Pons (tissue), 1 donor: ENCODE data around the gene GHRHR.

Experiments
- DNase-seq: peaks from one replicate; pipeline ENCODE4 v3.0.0-alpha.2; 2016; ENCODE audit warnings: low spot score

GHRHR gene

DNA sequence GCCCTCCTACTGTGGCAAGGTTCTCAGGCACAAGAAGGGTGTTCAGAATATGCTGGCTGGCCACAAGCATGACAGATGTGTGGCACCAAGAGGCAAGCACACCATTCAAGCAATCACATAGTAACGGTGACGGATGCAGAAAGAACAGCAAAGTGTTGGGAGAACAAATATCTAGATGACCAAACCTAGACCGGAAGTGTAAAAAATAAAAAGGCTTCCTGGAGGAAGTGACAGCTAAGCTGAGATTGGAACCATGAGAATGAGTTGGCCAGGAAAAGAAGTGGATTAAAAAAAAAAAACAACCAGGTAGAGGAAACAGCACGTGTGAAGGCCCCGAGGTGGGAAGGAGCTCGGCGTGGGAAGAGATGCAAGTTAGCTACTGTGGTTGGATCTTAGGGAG, 22.0 kb downstream of the GHRHR start:
- no peak for DNase-seq

DNA sequence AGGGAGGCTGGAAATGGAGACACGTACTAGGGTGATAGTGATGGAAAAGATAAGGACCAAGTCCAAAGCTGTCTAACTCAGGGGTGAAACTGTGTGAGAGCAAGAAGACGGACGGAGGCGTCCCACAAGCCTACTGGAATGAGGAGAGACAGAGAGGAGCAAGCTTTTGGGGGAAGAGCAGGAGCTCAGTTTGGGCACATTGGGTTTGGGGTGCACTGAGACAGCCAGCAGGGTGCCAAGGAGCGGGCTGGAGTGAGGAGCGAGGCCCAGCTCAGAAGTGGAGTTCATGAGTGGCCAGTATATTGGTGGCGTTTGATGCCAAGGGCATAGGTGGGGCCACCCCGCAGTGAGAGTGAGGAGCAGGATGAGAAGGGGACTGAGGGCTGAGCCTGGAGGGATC, 22.6 kb downstream of the GHRHR start:
- DNase-seq: no peak

DNA sequence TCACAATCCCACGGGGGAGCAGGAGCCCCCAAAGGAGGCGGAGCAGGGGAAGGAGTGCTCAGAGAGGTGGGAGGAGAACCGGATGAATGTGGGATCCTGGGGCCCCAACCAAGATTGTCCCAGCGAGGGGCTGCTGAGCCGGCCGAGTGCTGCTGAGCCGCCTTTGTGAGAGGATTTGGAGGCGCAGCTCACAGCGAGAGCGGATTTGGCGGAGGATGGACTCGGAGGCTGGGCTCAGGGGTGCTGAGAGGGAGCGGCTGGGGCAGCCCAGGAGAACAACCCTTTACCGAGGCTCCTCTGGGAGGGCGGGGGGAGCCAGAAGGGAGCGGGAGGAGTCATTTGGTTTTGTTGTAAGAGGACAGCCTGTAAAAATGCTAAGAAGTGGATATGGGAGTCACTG, 23.0 kb downstream of the GHRHR start:
- no peak for DNase-seq

DNA sequence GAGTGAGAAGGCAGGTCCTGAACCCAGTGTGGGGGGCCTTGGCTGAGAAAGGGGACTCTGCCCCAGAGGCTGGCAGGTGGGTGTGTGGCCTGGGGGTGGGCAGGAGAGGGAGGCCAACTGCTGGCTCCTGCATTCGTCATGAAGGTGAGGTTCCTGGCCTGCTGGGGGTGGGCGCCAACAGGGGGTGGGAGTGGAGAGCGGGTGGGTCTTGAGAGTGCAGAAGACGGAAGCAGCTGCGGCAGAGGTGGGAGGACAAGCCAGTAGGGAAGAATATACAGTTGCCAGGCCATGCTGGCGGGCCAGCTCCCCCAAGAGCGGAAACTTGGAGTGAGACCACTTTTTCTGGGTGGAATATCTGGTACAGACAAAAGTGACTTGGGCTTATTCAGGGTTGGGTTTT, 23.4 kb downstream of the GHRHR start:
- no peak for DNase-seq

DNA sequence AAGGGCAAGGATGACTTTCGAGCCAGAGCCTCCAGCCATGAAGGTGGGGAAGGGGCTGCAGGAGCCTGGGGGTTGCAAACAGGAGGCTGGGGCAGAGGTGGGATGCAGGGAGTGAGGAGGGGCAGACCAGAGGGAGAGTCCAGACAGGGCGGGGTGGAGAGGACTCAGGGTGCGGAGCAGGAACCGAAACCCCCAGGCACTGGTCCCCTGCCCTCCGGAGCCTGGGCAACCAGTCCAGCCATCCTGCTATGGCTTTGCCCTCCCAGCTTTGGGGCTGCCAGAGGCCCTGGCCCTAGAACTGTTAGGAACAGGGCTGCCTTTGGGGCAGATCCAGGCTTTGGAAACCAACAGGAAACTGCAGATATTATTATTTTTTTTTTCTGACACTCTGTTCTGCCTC, 24.2 kb downstream of the GHRHR start:
- no peak for DNase-seq

DNA sequence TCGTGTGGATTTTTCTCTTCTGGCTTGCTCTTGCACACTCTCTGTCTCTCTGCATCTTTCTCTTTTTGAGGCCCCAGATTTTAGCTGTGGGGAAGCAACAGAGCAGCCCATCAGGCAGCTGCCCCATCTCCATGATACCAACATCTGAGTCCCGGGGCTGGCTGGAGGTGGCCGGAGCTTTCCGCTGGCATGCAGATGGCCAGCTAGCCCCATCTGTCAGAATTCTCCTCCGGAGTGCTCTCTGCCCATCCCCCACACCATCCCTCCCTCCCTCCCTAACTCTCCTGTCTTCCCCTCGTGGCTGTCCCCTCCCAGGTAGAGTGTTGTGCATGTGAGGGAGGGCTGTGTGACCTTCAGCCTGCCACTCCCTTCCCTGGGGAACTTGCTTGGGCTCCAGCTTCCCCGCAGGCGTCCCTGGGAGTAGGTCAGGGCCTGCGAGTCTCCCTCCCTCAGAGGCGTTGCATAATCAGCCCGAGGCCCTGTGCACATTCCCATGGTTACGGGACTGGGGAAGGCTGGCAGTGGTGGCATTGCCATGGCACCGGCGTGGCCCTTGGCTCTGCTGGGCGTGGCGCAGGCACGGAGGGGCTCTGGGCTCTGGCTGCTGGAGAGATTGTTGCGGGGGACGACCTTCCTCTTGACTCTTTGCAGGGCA, 24.7 kb downstream of the GHRHR start:
- peak; percentile 29 for DNase-seq

DNA sequence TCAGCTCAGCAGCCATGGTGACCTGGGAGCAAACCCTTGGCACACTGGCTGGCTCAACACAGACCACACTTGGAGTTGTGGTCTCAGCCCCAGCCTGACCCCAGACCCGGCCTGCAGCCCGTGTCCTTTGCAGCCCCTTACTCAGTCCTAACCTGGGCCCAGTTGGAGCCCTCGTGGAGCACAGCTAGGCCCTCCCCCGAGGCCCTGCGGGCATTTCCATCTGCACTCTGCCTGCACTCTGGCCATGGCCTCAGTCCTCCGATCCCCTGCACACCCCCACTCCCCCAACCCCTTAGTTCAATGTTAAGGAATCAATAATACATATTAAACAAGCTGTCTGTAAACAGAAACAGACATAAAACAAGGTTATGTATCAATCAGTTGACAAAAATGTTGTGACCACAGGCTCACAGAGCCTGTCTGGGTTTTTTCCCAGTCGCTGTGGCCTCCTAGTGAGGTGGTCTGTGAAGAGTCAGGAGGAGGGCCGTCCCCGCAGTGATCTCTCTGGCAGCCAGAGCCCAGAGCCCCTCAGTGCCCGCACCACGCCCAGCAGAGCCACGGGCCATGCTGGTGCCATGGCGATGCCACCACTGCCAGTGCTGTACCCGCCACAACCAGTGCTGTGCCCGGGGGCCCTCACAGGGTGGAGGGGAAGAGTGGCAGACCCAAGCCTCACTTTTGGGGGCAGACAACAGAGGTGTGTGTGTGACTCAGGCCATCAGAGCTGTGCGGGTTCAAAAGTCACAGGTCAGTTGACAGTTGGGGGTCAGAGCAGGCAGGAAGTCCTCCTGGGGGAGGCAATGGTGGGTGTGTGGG, 25.5 kb downstream of the GHRHR start:
- DNase-seq: no peak

DNA sequence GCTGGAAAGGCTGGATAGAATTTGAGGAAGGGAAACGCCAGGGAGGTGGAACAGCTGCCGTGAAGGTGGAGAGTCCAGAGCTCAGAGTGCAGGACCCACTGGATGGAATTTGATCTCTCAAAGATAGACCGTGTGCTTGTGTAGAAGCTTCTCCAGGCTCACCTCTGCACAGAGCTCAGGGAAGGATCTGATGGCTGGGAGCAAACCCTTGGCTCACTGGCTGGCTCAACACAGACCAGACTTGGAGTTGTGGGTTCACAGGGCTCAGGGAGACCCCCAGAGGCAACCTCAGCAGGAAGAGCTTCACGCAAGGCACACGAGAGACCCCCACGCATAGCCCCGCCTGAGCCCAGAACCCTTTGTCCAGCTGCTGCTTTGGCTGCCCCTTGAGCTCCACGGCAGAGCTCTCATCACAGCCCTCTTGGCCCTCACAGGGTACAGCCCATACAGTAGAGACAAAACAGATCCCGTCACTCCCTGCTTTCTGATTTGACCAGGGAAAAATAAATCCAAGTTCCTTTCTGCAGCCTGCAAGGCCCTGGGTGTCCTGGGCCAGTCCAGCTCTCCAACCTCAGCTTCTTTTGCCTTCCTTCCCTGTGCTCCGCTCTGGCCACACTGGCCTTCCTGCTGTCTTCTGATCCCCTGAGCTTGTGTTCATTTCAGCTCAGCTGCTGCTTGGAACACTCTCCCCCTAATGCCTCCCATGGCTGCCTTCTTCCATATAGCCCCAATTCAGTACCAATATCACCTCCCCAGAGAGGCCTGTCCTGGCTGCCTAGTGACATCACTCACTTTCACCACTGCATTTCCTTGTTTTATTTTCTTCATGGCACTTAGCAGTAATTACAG, 26.3 kb downstream of the GHRHR start:
- DNase-seq: no peak

DNA sequence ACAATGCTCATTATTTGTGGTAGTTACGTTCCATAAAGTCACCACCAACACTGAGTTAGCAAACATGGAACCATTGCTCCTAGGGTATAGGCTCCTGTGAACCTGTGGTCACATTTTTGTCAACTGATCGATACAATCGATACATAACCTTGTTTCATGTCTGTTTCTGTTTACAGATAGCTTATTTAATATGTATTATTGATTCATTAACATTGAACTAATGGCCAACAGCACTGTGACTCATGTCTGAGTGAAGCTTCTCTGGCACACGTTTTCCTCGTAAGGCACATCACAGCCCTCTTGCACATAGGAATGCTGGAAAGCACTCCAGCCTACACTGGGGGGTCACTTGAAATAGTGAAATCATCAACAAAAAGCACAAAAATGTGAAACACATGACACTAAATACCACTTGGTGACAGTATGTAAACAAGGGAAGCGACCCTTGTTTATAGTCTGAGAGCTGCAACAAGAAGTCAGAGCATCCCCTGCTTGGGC, 27.0 kb downstream of the GHRHR start:
- no peak for DNase-seq

DNA sequence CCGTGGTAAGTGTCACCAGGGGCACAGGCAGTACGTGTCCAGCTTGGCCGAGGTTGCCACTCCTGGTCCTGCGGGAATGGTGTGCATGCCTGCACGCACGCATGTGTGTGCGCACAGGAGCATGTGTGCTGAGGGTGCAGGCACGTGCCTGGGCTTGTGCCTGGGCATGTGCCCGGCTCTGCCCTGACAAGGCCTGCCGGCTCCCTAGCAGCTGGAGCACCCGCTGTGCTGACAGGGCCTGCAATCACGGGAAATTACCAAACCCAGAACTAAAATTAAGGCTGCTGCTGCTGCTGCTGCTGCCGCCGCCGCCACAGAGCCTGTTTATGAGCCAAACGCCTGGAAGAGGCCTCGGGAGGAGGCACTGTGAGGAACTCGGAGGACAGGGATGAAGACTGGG, 28.7 kb downstream of the GHRHR start:
- DNase-seq: no peak

DNA sequence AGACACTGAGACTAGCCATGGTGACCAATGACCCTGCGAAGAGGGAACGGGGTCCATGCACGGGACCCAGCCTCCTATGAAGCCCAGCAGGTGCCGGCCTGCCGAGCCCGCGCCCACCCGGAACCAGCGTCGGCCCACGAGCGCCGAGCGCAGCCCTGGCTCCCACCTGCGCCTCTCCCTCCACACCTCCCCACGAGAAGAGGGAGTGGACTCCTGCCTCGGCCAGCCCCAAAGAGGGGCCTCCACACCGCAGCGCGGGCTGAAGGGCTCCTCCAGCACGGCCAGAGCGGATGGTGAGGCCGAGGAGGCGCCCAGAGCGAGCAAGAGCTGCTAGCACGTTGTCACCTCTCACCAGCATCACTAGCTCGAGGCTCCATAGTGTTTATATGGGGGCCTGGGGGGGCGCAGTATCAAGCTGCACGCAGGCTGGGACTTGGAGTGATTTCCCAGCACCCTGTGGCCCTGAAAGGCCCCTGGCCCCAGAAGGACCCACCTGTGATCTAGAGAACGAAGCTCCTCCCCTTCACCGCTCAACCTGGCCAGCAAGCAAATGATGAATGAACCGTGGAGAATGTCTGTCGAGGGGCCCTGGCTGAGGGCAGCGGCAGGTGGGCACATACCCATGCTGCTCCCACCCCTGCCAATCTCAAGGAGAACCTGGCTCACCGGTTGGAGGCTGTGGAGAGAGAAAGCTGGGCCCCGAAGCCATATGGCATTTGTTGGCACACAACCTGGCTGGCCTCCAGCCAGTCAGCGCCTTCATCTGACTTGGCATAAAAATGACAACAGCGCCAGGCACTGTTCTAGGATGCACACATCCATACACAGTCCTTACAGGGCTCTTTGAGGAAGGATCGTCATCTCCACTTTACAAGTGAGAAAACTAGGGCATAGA, 30.7 kb downstream of the GHRHR start:
- DNase-seq: no peak

DNA sequence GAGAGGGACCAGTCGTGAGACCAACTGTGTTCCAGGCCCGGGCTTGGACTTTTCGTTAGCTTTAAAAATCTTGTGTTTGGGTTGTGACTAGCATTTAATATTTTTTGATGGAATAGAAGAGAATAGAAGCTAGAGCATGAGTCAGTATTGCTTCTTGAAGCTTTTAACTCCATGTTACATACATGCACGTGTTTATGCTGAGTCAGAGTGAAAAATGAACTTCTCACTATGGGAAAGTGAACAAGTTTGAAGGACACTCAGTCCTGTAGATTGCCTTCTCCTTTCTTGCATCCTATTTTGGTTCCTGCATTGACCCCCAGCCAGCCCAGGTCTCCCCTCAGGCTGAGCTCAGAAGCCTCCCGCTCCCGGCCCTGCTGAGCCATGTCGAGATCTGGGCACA, 31.8 kb downstream of the GHRHR start:
- DNase-seq: no peak

DNA sequence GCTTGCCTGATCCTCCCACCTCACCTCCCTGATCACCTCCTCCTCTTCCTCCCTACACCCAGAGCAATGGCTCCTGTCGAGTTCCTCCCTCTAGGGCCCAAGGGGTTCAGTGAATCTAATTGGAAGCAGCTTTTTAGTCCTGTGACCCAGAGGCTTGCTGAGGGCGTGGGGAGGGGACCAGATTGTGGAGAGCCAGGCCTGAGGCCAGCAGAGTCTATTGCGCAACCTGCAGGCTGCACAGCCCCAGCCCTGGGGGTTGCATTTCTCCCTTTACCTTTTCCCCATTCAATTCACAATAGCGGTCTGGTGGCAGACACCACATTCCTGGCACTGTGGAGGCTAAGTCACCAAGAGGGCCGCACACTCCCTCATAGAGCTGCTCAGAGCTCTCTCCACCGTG, 32.5 kb downstream of the GHRHR start:
- DNase-seq: no peak

DNA sequence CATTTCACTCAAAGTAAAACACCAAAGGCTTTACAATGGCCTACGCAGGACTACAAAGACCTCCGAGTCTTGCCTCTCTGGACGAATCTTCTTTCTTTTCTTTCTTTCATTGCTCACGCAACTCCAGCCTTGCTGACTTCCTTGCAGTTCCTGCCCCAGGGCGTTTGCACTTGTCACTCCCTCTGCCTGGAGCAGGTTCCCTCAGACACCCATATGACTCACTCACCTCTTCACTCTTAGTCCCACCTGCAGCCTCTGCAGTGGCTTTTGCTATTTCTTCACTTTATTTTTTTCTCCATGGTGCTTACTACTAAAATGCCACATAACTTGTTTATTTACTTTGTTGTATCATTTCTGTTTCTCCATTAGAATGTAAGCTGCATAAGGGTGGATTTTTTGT, 33.1 kb downstream of the GHRHR start:
- DNase-seq: no peak

DNA sequence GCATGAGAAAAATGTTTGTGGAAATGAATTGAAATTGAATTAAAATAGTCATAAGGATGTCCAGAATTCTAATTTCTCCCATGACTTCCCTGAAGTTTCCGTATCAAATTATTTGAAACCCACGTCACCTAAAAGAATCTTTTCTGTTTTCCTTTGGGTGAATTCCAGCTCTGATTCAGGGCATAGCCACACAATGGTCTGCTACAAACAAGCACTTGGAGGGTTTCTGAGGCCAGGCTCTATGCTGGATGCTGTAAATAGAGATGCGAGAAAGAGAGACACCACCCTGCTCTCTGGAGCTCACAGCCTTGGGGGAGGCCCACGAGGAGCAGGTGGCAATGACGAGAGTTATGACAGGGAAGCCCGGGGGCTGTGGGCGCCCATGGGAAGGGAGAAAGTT, 33.6 kb downstream of the GHRHR start:
- no peak for DNase-seq

DNA sequence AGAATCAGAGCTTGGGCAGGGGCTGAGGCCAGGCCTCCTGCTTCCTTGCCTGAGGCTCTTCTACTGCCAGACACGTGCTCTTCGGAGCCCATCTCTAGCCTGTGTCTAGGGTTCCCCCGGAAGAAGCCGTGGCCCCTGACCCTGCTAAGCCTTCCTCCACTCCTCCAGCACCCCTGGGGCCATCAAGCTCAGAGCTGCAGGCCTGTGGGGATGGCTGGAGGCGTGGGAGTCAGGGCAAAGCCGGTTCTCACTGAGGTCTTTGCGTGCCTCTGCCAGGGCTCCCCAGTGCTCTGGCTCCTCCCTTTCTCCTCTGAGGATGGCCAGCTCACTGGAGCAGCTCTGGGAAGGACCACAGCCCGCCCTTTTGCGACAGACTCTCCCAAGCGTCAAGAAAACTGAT, 34.4 kb downstream of the GHRHR start:
- no peak for DNase-seq

DNA sequence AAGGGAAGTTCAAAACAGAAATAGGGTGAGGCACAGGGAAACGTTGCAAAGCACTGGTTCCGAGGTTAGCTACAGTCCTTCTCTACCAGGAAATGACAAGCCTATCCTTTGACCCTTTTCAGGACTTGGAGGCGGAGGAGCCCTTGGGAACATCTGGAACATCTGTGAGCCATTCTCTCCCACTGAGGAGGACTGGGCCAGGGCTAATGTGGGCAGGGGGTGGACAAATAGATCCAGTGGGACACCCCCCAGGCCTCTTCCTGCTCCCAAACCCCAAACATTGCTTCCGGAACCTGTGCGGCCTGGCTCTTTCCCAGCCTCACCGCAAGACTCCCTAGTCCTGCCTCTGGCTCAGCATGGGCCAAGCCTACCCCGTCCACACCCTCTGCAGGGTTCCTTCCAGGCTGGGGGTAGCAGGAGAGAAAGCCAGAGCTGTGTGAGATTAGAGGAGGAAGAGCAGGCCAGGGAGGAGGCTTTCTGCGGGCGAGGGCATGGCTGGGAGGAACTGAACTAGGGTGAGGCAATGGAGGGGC, 36.5 kb downstream of the GHRHR start:
- no peak for DNase-seq

DNA sequence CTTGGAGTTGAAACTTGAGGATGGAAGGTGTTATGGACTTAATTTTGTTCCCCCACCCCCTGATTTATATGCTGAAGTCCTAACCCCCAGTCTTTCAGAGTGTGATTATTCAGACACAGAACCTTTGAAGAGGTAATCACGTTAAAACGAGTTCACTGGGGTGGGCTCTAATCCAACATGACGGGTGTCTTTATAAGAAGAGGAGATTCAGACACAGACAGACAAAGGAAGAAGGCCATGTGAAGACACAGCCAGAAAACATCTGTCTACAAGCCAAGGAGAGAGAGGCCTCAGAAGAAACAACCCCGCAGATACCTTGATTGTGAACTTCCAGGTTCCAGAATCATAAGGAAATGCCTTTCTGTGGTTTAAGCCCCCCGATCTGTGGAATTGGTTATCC, 37.0 kb downstream of the GHRHR start:
- DNase-seq: no peak

DNA sequence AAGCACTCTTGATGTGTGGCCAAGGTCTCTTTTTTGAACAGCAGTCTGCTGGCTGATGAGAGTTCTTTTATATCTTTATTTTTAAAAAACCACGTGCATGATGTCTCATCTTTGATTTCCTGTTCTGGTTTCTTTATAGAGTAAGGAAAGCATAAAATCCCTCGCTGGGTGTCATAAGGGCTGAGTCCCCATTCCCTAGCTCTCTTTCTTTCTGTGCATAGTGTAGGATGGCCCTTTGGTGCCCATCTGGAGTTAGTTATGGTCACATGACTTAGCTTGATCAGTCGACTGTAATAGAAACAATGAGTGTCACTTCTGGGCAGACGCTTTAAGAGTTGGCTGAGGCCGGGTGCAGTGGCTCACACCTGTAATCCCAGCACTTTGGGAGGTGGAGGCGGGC, 38.5 kb downstream of the GHRHR start:
- DNase-seq: no peak

DNA sequence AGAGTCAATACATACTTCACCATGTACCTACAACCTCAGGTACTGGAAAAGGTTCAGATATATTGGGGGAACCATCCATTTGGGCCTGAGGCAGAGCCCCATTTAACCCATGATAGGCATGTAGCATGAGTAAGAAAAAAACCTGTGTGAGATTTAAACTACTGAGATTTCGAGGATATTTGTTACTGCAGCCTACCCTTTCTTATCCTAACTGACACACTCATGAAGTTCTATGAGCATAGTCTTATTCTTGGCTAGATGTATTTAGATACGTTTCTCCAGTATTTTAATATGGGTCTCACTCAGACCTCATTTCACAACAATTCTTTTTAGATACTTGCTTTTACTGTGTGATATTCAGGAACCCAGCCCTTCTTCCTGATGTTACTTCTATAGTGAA, 39.3 kb downstream of the GHRHR start:
- DNase-seq: no peak

DNA sequence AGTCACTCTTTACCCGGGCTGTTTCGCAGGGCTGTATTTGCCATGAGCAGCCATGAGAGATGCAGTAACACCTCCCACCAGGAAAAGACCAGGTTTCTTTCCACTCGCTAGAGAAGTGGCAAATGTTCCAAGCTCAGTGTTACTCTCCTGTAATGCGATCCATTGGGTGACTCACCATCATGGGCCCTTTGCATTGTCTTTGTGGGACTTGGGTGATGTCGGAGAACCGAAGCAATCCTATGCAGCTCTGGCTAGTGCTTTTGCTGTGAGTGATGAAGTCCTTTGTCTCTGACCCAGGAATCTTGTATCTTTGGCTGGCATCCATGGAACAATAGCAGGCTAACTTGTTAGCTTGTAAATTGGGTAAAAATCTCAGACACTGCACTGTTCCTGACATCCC, 40.0 kb downstream of the GHRHR start:
- no peak for DNase-seq

DNA sequence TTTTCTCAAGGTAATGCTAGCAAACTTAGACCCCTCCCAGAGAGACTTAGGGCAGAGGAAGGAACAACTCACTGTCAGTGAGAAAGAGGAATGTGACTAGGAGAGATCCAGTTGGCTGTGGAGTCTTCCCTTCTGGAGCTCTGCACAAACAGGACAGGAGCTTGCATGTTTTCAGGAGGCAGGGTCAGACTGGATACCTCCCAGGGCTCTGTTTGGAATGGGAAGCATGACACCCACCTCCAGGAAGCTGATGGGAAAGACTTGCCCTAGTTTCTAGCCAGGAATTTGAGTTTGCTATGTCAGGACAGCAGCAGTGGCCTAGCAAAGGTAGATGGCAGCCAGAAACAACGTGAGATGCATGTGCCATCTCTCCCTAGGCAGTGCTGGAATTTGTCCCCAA, 40.6 kb downstream of the GHRHR start:
- DNase-seq: no peak
